ENCODE results near the gene DDIT4L.

- TF ChIP-seq CTCF (IDR thresholded peaks at IDR 0.05 in 8 of 11, conservative IDR thresholded peaks at IDR 0.05 in 3 of 11) (no peak), POLR2A (IDR thresholded peaks at IDR 0.05) (no peak)
Observed at GRCh38 chr4:100175858-100176257, 14.4 kb downstream of the DDIT4L start.
